Testis (tissue), 2 donors: Measurements from ENCODE around the gene SMAD6.
"Not testable (repeated sequence)": the region's sequence is repeated elsewhere in the genome, so short reads cannot be mapped to it uniquely, and the experiment has no call there.

Source experiments
- CTCF ChIP-seq, 3 experiments: fragments of 450-650 bp in 2 of 3; fragments of 200-600 bp in 1 of 3; sonication (generic) in 1 of 3; IDR thresholded peaks; one replicate each; pipeline ENCODE4 v1.5.1; 2016 to 2019; ENCODE audit warnings: antibody characterized with exemption in 3 of 3, mild to moderate bottlenecking in 2 of 3, moderate library complexity in 1 of 3
- POLR2A ChIP-seq: fragments of 450-650 bp; IDR thresholded peaks from one replicate; pipeline ENCODE4 v1.6.1; 2017; ENCODE audit warnings: antibody characterized with exemption, mild to moderate bottlenecking, moderate library complexity

DNA sequence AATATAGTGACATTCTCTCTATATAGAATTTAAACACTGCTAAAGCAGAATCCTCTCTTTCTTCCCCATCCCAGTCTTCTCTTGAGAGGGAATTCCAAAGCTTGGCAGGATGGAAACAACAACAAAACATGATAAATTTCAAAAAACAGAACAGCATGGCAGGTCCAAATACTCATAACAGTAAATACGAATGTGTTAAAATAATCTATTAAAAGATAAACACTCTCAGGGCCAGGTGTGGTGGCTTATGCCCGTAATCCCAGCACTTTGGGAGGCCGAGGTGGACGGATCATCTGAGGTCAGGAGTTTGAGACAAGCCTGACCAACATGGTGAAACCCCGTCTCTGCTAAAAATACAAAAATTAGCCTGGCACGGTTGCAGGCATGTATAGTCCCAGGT, 56.2 kb downstream of the SMAD6 start:
- not testable (repeated sequence) for TF ChIP-seq CTCF (IDR thresholded peaks at IDR 0.05); POLR2A
